Endothelial cell of umbilical vein (primary cell): ENCODE measurements around the gene RET.

Experiments
- CTCF ChIP-seq, 2 donors: IDR thresholded peaks; 1 replicate in 1 of 2; 2 replicates in 1 of 2; pipeline ENCODE4 v1.5.1; 2011; ENCODE audit warnings: low read length in 2 of 2, mild to moderate bottlenecking in 2 of 2, moderate library complexity in 2 of 2, control low read depth in 1 of 2, inconsistent platforms in 1 of 2, low read depth in 1 of 2; ENCODE audit not compliant: insufficient read depth in 1 of 2; ENCODE audit errors: extremely low read depth in 1 of 2
- EZH2 ChIP-seq: IDR thresholded peaks from 2 replicates; pipeline ENCODE4 v1.6.1; 2012; ENCODE audit warnings: borderline replicate concordance, low read depth, mild to moderate bottlenecking, moderate library complexity, low read length, inconsistent platforms; ENCODE audit not compliant: severe bottlenecking
- FOS ChIP-seq: IDR thresholded peaks from 2 replicates; pipeline ENCODE4 v1.6.1; 2011; ENCODE audit warnings: mild to moderate bottlenecking, low read length, moderate library complexity, borderline replicate concordance; ENCODE audit not compliant: insufficient read depth
- POLR2A ChIP-seq: IDR thresholded peaks from 2 replicates; pipeline ENCODE4 v1.6.1; 2012; ENCODE audit warnings: low read depth, mild to moderate bottlenecking, control low read depth, low read length
- POLR2AphosphoS5 ChIP-seq: IDR thresholded peaks from 2 replicates; pipeline ENCODE4 v1.6.1; 2012; ENCODE audit warnings: low read depth, mild to moderate bottlenecking, control low read depth, low read length, moderate library complexity; ENCODE audit not compliant: insufficient read depth

- TF ChIP-seq CTCF (IDR thresholded peaks at IDR 0.05; ENCODE audit: extremely low read depth in 1 of 2, insufficient read depth in 1 of 2, low read depth in 1 of 2, low read length in 2 of 2) (no peak), POLR2AphosphoS5 (no peak), FOS (no peak), POLR2A (no peak), EZH2 (no peak)
These were observed 42.0 kb downstream of the RET start for GRCh38 chr10:43118631-43119415.
